ENCODE results near the gene LMF1. TPM values are rescaled to one million over a fixed set of nuclear protein-coding genes. Genes with fewer than 3 reads are reported as not detected.

The LMF1 gene
- total RNA-seq, 2 donors from 2014 or later = 47.1 to 49.3 TPM

- TF ChIP-seq CTCF (IDR thresholded peaks at IDR 0.05) = no peak
- DNase-seq (ENCODE audit: low spot score) (no peak), ATAC-seq (ENCODE audit: insufficient number of reproducible peaks, low FRiP score, low read depth) (no peak)
- peaks cover 12% of the 10 kb centered on the region for H3K9me3 ChIP-seq
- peak overlapping the region; percentile 19 for H3K4me3 ChIP-seq
- no peaks in the 10 kb centered on the region for H3K36me3 ChIP-seq
- H3K4me1 ChIP-seq (ENCODE audit: control insufficient read depth in 1 of 2, low read depth in 2 of 2) = no peaks in the 10 kb centered on the region
- H3K27me3 ChIP-seq (replicated peaks; ENCODE audit: insufficient read depth) = no peaks in the 10 kb centered on the region
- H3K27ac ChIP-seq = no peak overlapping the region
Measured at GRCh38 chr16:997440-998051, 26.8 kb upstream of the LMF1 start.

GRCh38 chr16:996681-997080 lies 25.9 kb upstream of the LMF1 start:
- no peak overlapping the region for H3K27ac ChIP-seq

GRCh38 chr16:995783-996182 lies 25.0 kb upstream of the LMF1 start:
- no peak overlapping the region for H3K27ac ChIP-seq
- no peaks in the 10 kb centered on the region for H3K36me3 ChIP-seq
- no peak for DNase-seq (ENCODE audit: low spot score)
- TF ChIP-seq CTCF (IDR thresholded peaks at IDR 0.05) = no peak
- H3K4me3 ChIP-seq = no peak overlapping the region
- H3K27me3 ChIP-seq (replicated peaks; ENCODE audit: insufficient read depth) = no peaks in the 10 kb centered on the region
- no peak for ATAC-seq (ENCODE audit: insufficient number of reproducible peaks, low FRiP score, low read depth)
- peaks cover 12% of the 10 kb centered on the region for H3K9me3 ChIP-seq
- no peaks in the 10 kb centered on the region for H3K4me1 ChIP-seq (ENCODE audit: control insufficient read depth in 1 of 2, low read depth in 2 of 2)

More at GRCh38 chr16:996681-997080, 25.9 kb upstream of the LMF1 start:
- Histone ChIP-seq H3K4me1 (ENCODE audit: control insufficient read depth in 1 of 2, low read depth in 2 of 2) (no peaks in the 10 kb centered on the region), H3K27me3 (replicated peaks; ENCODE audit: insufficient read depth) (no peaks in the 10 kb centered on the region), H3K4me3 (no peak overlapping the region), H3K9me3 (peaks cover 12% of the 10 kb centered on the region), H3K36me3 (no peaks in the 10 kb centered on the region)
- ATAC-seq (ENCODE audit: insufficient number of reproducible peaks, low FRiP score, low read depth) = no peak
- DNase-seq (ENCODE audit: low spot score) = no peak
- TF ChIP-seq CTCF (IDR thresholded peaks at IDR 0.05) = no peak

GRCh38 chr16:995087-995486 lies 24.3 kb upstream of the LMF1 start:
- Histone ChIP-seq H3K27me3 (replicated peaks; ENCODE audit: insufficient read depth) (no peaks in the 10 kb centered on the region), H3K36me3 (no peaks in the 10 kb centered on the region), H3K27ac (no peak overlapping the region), H3K9me3 (peaks cover 12% of the 10 kb centered on the region), H3K4me3 (no peak overlapping the region), H3K4me1 (ENCODE audit: control insufficient read depth in 1 of 2, low read depth in 2 of 2) (no peaks in the 10 kb centered on the region)
- no peak for ATAC-seq (ENCODE audit: insufficient number of reproducible peaks, low FRiP score, low read depth)
- no peak for TF ChIP-seq CTCF (IDR thresholded peaks at IDR 0.05)
- no peak for DNase-seq (ENCODE audit: low spot score)

DNA sequence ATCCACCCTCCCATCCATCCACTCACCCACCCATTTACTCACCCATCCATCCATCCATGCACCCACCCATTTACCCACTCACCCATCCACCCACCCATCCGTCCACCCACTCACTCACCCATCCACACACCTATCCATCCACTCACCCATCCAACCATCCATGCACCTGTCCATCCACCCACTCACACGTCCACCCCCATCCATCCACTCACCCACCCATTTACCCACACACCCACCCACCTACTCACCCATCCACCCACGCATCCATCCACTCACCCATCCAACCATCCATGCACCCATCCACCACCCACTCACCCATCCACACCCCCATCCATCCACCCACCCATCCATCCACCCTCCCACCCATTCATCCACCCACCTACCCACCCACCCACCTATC lies 22.9 kb upstream of the LMF1 start:
- no peak for ATAC-seq (ENCODE audit: insufficient number of reproducible peaks, low FRiP score, low read depth)
- H3K4me3 ChIP-seq = no peak overlapping the region
- DNase-seq (ENCODE audit: low spot score) = no peak
- H3K27ac ChIP-seq = no peak overlapping the region
- no peaks in the 10 kb centered on the region for H3K36me3 ChIP-seq
- no peaks in the 10 kb centered on the region for H3K27me3 ChIP-seq (replicated peaks; ENCODE audit: insufficient read depth)
- TF ChIP-seq CTCF (IDR thresholded peaks at IDR 0.05) = no peak
- H3K9me3 ChIP-seq = peaks cover 12% of the 10 kb centered on the region
- H3K4me1 ChIP-seq (ENCODE audit: control insufficient read depth in 1 of 2, low read depth in 2 of 2) = peaks cover 0 to 1% of the 10 kb centered on the region in 2 donors
